G401 (cell line): ENCODE measurements around the gene ATRNL1. TPM values are rescaled to one million over a fixed set of nuclear protein-coding genes. Genes with fewer than 3 reads are reported as not detected.

Experiments
- DNase-seq: peaks from one replicate; pipeline ENCODE4 v3.0.0-alpha.2; 2015; ENCODE audit warnings: low spot score
- in situ Hi-C: cut with HindIII; loops from 2 replicates; pipeline ENCODE4 v1.10.0; 2016; ENCODE audit warnings: low sequenced_read_pairs, mixed read lengths
- total RNA-seq: library from RNA; depleted of rRNA; stranded (reverse); fragments of >200 nt; shearing (Covaris generic); gene quantifications from 2 replicates; pipeline ENCODE4 v1.2.3, GENCODE V29; 2014

Gene ATRNL1
- total RNA-seq, 1 experiment from 2014 or later: 0.44 TPM

- in situ Hi-C loops: no loop called here
- DNase-seq: no peak
These were observed 856.2 kb downstream of the ATRNL1 start for GRCh38 chr10:115949282-115949844.

GRCh38 chr10:115950320-115950719 is 857.2 kb downstream of the ATRNL1 start:
- no peak for DNase-seq
- in situ Hi-C loops: no loop called here

- no peak for DNase-seq
- in situ Hi-C loops: no loop called here
These were observed 858.1 kb downstream of the ATRNL1 start for GRCh38 chr10:115951242-115951641.

GRCh38 chr10:115953281-115953680 is 860.1 kb downstream of the ATRNL1 start:
- in situ Hi-C loops: no loop called here
- no peak for DNase-seq

GRCh38 chr10:115953968-115954367 is 860.8 kb downstream of the ATRNL1 start:
- no peak for DNase-seq
- in situ Hi-C loops: no loop called here

GRCh38 chr10:115956225-115957011 is 863.3 kb downstream of the ATRNL1 start:
- in situ Hi-C loops: no loop called here
- no peak for DNase-seq

- no peak for DNase-seq
- in situ Hi-C loops: no loop called here
These were observed 863.8 kb downstream of the ATRNL1 start for GRCh38 chr10:115957012-115957399.

GRCh38 chr10:115957786-115958442 is 864.7 kb downstream of the ATRNL1 start:
- DNase-seq: no peak
- in situ Hi-C loops: no loop called here

GRCh38 chr10:115963848-115964247 is 870.7 kb downstream of the ATRNL1 start:
- in situ Hi-C loops: no loop called here
- no peak for DNase-seq

- no peak for DNase-seq
- in situ Hi-C loops: no loop called here
These were observed 871.7 kb downstream of the ATRNL1 start for GRCh38 chr10:115964827-115965226.

GRCh38 chr10:115965376-115965775 is 872.2 kb downstream of the ATRNL1 start:
- in situ Hi-C loops: no loop called here

GRCh38 chr10:115968236-115968635 is 875.1 kb downstream of the ATRNL1 start:
- in situ Hi-C loops: no loop called here
- DNase-seq: no peak

More at GRCh38 chr10:115965376-115965775, 872.2 kb downstream of the ATRNL1 start:
- no peak for DNase-seq

GRCh38 chr10:115969591-115969990 is 876.4 kb downstream of the ATRNL1 start:
- no peak for DNase-seq
- in situ Hi-C loops: no loop called here

- in situ Hi-C loops: no loop called here
- no peak for DNase-seq
These were observed 878.8 kb downstream of the ATRNL1 start for GRCh38 chr10:115971921-115972320.

GRCh38 chr10:115972426-115972825 is 879.3 kb downstream of the ATRNL1 start:
- no peak for DNase-seq
- in situ Hi-C loops: no loop called here

- in situ Hi-C loops: no loop called here
- no peak for DNase-seq
These were observed 881.2 kb downstream of the ATRNL1 start for GRCh38 chr10:115974351-115974750.

- DNase-seq: no peak
- in situ Hi-C loops: no loop called here
These were observed 881.8 kb downstream of the ATRNL1 start for GRCh38 chr10:115974816-115975430.

- in situ Hi-C loops: no loop called here
- DNase-seq: no peak
These were observed 882.3 kb downstream of the ATRNL1 start for GRCh38 chr10:115975506-115975905.

- in situ Hi-C loops: no loop called here
These were observed 883.2 kb downstream of the ATRNL1 start for GRCh38 chr10:115976342-115976741.

GRCh38 chr10:115977855-115978254 is 884.7 kb downstream of the ATRNL1 start:
- no peak for DNase-seq

More at GRCh38 chr10:115976342-115976741, 883.2 kb downstream of the ATRNL1 start:
- DNase-seq: no peak

More at GRCh38 chr10:115977855-115978254, 884.7 kb downstream of the ATRNL1 start:
- in situ Hi-C loops: no loop called here
